Thyroid gland (tissue), 4 donors: ENCODE results near the gene SORCS2. TPM values are rescaled to one million over a fixed set of nuclear protein-coding genes. Genes with fewer than 3 reads are reported as not detected.

ENCODE experiments used
- DNase-seq, 2 donors: peaks; one replicate each; pipeline ENCODE4 v3.0.0-alpha.2; 2019
- H3K27ac ChIP-seq, 3 donors: fragments of 200-600 bp; sonication (generic); 1 replicate in 2 of 3; 2 replicates in 1 of 3; pipeline ENCODE4 v1.5.1; 2016 to 2019; ENCODE audit warnings: mild to moderate bottlenecking in 1 of 3, moderate library complexity in 1 of 3
- H3K27me3 ChIP-seq: fragments of 200-600 bp; sonication (generic); one replicate; pipeline ENCODE4 v1.5.1; 2019
- H3K36me3 ChIP-seq, 2 donors: fragments of 200-600 bp; sonication (generic); one replicate each; pipeline ENCODE4 v1.5.1; 2016 to 2019
- H3K4me1 ChIP-seq, 2 donors: fragments of 200-600 bp; sonication (generic); one replicate each; pipeline ENCODE4 v1.5.1; 2017 to 2019
- H3K4me3 ChIP-seq, 3 donors: fragments of 200-600 bp; sonication (generic); replicated peaks in 1 of 3; 1 replicate in 2 of 3; 2 replicates in 1 of 3; pipeline ENCODE4 v1.5.1; 2016; ENCODE audit warnings: mild to moderate bottlenecking in 1 of 3
- H3K9me3 ChIP-seq: fragments of 200-600 bp; sonication (generic); one replicate; pipeline ENCODE4 v1.5.1; 2017
- POLR2A ChIP-seq, 2 donors: fragments of 450-650 bp; IDR thresholded peaks; one replicate each; pipeline ENCODE4 v1.6.1; 2017; ENCODE audit warnings: antibody characterized with exemption in 2 of 2, mild to moderate bottlenecking in 2 of 2, moderate library complexity in 1 of 2
- WGBS, 2 donors: methylation state at CpG; one replicate each; pipeline ENCODE4 v1.1.5; 2017; 5-methylcytosine and 5-hydroxymethylcytosine counted together
- intact Hi-C: fragments of 100-400 bp; cut with DNase I; formaldehyde crosslinking; loops from one replicate; pipeline ENCODE4 v1.15.1; 2023
- total RNA-seq, 4 donors: library from RNA; depleted of rRNA; stranded (reverse); fragments of >200 nt; gene quantifications; one replicate each; pipeline ENCODE4 v1.2.3, GENCODE V29; 2016
- TF ChIP-seq, protein P1 (sequence below), 6 experiments: fragments of 200-600 bp in 3 of 6; fragments of 450-650 bp in 3 of 6; sonication (generic) in 3 of 6; IDR thresholded peaks; one replicate each; pipeline ENCODE4 v1.5.1; 2016 to 2019; ENCODE audit warnings: antibody characterized with exemption in 6 of 6, mild to moderate bottlenecking in 2 of 6, inconsistent platforms in 1 of 6, moderate library complexity in 1 of 6

Gene SORCS2
- total RNA-seq, 4 donors from 2014 or later: 1.7 to 13.6 (median 3.6) TPM

DNA sequence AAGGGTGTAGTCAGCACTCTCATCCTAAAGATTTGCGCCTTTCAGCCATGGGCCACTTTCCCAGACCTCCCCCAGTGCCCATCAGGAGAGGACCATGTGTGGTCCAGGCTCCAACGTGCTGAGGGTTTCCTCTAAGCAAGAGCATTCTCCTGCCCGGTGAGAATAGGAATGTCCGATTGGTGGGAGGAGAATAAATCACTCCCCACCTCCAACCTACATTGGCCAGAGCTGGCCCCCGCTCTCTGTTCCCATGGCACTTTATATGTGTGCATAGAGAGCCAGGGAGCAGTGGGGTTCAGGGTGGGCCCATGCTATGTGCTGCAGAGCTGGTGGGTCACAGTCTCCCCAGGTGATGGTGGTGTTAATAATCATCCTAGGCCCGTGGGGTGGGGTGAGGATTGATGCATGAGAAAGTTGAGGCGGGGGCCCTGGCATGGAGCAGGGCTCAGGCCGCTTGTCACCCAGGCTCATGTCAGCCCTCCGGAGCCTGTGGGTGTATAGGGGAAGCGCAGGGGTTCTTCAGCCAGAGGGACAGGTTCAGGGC is 6.8 kb upstream of the SORCS2 start:
- intact Hi-C loops: no loop called here
- Histone ChIP-seq H3K4me3 (no peak overlapping the region), H3K27me3 (no peaks in the 10 kb centered on the region), H3K9me3 (no peaks in the 10 kb centered on the region), H3K4me1 (no peaks in the 10 kb centered on the region), H3K27ac (no peak overlapping the region), H3K36me3 (no peaks in the 10 kb centered on the region)
- TF ChIP-seq POLR2A (IDR thresholded peaks at IDR 0.05): no peak
- no peak for DNase-seq
- 88 to 96% methylated on average over 9 to 10 of the region's 10 CpGs for WGBS, 2 donors

DNA sequence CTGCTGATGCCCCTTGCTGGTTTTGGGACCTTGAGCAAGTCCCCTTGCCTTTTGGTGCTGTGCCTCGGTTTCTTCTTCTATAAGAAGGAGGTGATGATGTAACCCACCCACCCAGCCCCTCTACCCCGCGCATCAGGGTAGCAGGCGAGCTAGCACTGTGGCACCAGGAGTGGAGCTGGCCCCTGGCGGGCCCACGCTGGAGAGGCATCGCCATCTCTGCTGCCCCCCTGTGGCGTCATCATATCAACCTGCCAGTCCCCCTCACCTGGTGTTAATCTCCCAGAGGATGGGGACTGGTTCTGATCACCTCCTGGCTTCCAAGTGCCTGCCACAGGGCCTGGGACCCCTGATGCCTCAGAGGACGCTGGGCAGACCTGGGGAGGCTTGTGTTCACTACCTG is 6.3 kb upstream of the SORCS2 start:
- 63 to 64% methylated on average over 3 to 9 of the region's 9 CpGs for WGBS, 2 donors
- no peaks in the 10 kb centered on the region for H3K36me3 ChIP-seq
- peak; percentile 27 to 28 for DNase-seq
- no peaks in the 10 kb centered on the region for H3K27me3 ChIP-seq
- no peak overlapping the region for H3K4me3 ChIP-seq
- no peaks in the 10 kb centered on the region for H3K4me1 ChIP-seq
- intact Hi-C loops: no loop called here
- H3K9me3 ChIP-seq: no peaks in the 10 kb centered on the region
- TF ChIP-seq, protein P1, sequence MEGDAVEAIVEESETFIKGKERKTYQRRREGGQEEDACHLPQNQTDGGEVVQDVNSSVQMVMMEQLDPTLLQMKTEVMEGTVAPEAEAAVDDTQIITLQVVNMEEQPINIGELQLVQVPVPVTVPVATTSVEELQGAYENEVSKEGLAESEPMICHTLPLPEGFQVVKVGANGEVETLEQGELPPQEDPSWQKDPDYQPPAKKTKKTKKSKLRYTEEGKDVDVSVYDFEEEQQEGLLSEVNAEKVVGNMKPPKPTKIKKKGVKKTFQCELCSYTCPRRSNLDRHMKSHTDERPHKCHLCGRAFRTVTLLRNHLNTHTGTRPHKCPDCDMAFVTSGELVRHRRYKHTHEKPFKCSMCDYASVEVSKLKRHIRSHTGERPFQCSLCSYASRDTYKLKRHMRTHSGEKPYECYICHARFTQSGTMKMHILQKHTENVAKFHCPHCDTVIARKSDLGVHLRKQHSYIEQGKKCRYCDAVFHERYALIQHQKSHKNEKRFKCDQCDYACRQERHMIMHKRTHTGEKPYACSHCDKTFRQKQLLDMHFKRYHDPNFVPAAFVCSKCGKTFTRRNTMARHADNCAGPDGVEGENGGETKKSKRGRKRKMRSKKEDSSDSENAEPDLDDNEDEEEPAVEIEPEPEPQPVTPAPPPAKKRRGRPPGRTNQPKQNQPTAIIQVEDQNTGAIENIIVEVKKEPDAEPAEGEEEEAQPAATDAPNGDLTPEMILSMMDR (IDR thresholded peaks at IDR 0.05): peak in 2 of 6 experiments; percentile 22 to 35
- no peak for TF ChIP-seq POLR2A (IDR thresholded peaks at IDR 0.05)
- no peak overlapping the region for H3K27ac ChIP-seq

DNA sequence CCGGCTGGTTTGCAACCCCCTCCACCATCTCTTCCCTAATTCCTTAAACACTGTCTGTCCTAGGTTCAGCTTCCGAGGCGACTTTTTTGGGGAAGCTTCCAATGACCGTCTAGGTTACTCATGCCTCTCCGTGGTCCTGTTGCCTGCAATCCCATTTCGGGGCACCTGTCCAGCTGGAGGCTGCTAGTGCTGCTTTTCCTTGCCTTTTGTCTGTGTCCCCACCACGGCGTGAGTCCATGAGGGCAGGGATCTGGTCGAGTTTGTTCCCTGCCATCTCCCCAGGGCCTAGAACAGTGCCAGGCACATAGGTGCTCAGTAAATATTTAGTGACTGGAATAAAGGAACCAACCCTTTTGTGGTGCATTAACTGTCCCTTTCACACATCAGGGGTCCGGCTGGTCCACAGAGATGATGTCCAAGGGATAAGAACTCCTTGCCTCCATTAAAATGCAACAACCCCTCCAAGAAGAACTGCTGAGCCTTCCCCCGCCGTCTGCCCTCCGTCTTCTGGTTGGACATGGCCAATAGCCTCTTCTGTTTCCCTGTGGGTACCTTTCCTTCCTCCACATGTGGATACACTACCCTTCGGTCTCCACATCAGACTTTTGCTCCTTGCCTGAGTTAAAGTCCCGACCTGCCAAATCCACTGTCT is 5.7 kb upstream of the SORCS2 start:
- Histone ChIP-seq H3K9me3 (no peaks in the 10 kb centered on the region), H3K4me1 (no peaks in the 10 kb centered on the region), H3K4me3 (no peak overlapping the region), H3K36me3 (no peaks in the 10 kb centered on the region), H3K27ac (no peak overlapping the region), H3K27me3 (no peaks in the 10 kb centered on the region)
- no peak for DNase-seq
- TF ChIP-seq, protein P1 (IDR thresholded peaks at IDR 0.05): no peak
- TF ChIP-seq POLR2A (IDR thresholded peaks at IDR 0.05): no peak
- intact Hi-C loops: no loop called here
- WGBS, 2 donors: 68 to 79% methylated on average over 15 of the region's 15 CpGs

DNA sequence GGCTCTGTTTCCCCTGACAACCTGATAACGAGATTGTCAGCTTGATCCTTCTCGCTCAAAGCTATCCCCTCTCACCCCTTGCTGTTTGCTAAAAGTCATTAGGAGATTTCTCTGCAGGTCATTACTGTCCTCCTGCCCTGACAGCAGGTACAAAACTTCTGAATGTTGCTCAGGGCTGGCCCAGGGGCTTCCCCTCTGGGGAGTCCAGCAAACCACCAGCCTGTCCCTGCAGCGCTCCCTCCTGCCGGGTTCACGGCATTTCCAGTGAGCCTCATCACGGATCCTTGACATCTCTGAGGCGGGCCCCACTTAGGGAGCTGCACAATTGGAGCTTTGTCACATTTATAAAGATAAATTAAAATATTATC is 5.2 kb upstream of the SORCS2 start:
- H3K4me3 ChIP-seq: no peak overlapping the region
- intact Hi-C loops: no loop called here
- H3K36me3 ChIP-seq: no peaks in the 10 kb centered on the region
- no peaks in the 10 kb centered on the region for H3K27me3 ChIP-seq
- TF ChIP-seq POLR2A (IDR thresholded peaks at IDR 0.05): no peak
- TF ChIP-seq, protein P1 (IDR thresholded peaks at IDR 0.05): no peak
- DNase-seq: no peak
- H3K4me1 ChIP-seq: peaks cover 2 to 4% of the 10 kb centered on the region in 2 donors
- H3K27ac ChIP-seq: no peak overlapping the region
- 74 to 84% methylated on average over 7 of the region's 7 CpGs for WGBS, 2 donors
- no peaks in the 10 kb centered on the region for H3K9me3 ChIP-seq

DNA sequence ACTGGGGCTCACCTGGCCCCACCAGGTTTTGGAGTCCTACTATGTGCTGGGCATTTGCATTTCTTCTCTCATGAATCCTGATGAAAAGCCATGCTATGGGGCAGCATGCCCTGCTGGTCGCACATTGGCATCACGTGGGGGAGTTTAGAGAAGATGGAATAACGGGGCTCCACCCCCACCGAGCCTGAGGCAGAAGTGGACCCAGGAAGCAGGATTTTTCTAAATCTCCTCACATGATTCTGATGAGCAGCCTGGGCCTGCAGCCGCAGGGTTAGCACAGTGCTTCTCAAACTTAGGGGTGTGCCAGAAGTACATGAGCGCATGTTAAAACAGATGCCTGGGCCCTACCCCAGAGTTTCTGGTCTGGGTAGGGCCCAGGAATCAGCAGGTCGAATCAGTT is 4.6 kb upstream of the SORCS2 start:
- Histone ChIP-seq H3K27ac (no peak overlapping the region), H3K4me1 (peaks cover 2 to 5% of the 10 kb centered on the region in 2 donors), H3K36me3 (no peaks in the 10 kb centered on the region), H3K27me3 (no peaks in the 10 kb centered on the region), H3K4me3 (no peak overlapping the region), H3K9me3 (no peaks in the 10 kb centered on the region)
- WGBS, 2 donors: 80 to 90% methylated on average over 7 of the region's 7 CpGs
- intact Hi-C loops: no loop called here
- TF ChIP-seq POLR2A (IDR thresholded peaks at IDR 0.05): no peak
- TF ChIP-seq, protein P1 (IDR thresholded peaks at IDR 0.05): no peak
- no peak for DNase-seq
